GM12878 (cell line): ENCODE data around the gene ATP8B1. TPM values are rescaled to one million over a fixed set of nuclear protein-coding genes. Genes with fewer than 3 reads are reported as not detected.

Experiments
- CUX1 ChIP-seq: IDR thresholded peaks from 2 replicates; pipeline ENCODE4 v1.6.1; 2012; ENCODE audit warnings: improper control_type of control experiment, low read depth, low read length; ENCODE audit not compliant: insufficient replicate concordance
- E4F1 ChIP-seq: fragments of 450-650 bp; IDR thresholded peaks from 2 replicates; pipeline ENCODE4 v1.6.1; 2018; ENCODE audit warnings: borderline replicate concordance, mild to moderate bottlenecking; ENCODE audit not compliant: partially characterized antibody
- EED ChIP-seq: sonication (generic); IDR thresholded peaks from 2 replicates; pipeline ENCODE4 v1.6.1; 2016; ENCODE audit warnings: antibody characterized with exemption, low read depth
- EP300 ChIP-seq, 2 experiments: fragments of 150-350 bp in 1 of 2; IDR thresholded peaks; 2 replicates each; pipeline ENCODE4 v1.6.1; 2011 to 2012; ENCODE audit warnings: low read depth in 2 of 2, low read length in 2 of 2, borderline replicate concordance in 1 of 2, improper control_type of control experiment in 1 of 2, inconsistent platforms in 1 of 2; ENCODE audit not compliant: control insufficient read depth in 1 of 2
- KLF5 ChIP-seq: fragments of 450-650 bp; IDR thresholded peaks from 2 replicates; pipeline ENCODE4 v1.6.1; 2014; ENCODE audit warnings: mild to moderate bottlenecking; ENCODE audit not compliant: partially characterized antibody
- PAX5 ChIP-seq: IDR thresholded peaks from 2 replicates; pipeline ENCODE4 v1.6.1; 2011; ENCODE audit warnings: low read depth, low read length, borderline replicate concordance
- STAT1 ChIP-seq: fragments of 450-650 bp; conservative IDR thresholded peaks from 2 replicates; pipeline ENCODE4 v1.6.1; 2014; ENCODE audit warnings: antibody characterized with exemption, mild to moderate bottlenecking
- SUZ12 ChIP-seq: fragments of 200-600 bp; sonication (generic); IDR thresholded peaks from one replicate; pipeline ENCODE4 v1.6.1; 2018; ENCODE audit warnings: antibody characterized with exemption, mild to moderate bottlenecking; ENCODE audit not compliant: unreplicated experiment
- TBL1XR1 ChIP-seq: IDR thresholded peaks from 2 replicates; pipeline ENCODE4 v1.6.1; 2012; ENCODE audit warnings: low read depth, low read length, improper control_type of control experiment
- YY1 ChIP-seq: IDR thresholded peaks from 2 replicates; pipeline ENCODE4 v1.6.1; 2011; ENCODE audit warnings: low read depth, mild to moderate bottlenecking, low read length
- polyA plus RNA-seq, 11 experiments: library from polyadenylated mRNA; depleted of rRNA in 4 of 11; unstranded in 6 of 11; stranded (reverse) in 5 of 11; fragments of >200 nt; fragmentation: Nextera tagmentation in 4 of 11; fragmentation: Illumina TruSeq in 1 of 11; extraction: Ambion mirVana in 4 of 11; extraction: Trizol in 1 of 11; gene quantifications; 1 replicate in 1 of 11; 2 replicates in 10 of 11; pipeline versions ENCODE4 v1.2.1 to v1.2.3, GENCODE V29; 2011 to 2016; ENCODE audit warnings: inconsistent platforms in 2 of 11, missing spikeins in 2 of 11, low read depth in 1 of 11
- total RNA-seq, 4 experiments: library from RNA; depleted of rRNA in 3 of 4; stranded (reverse); fragments of >200 nt in 3 of 4; fragmentation: Illumina TruSeq in 1 of 4; extraction: Trizol in 1 of 4; gene quantifications; 2 replicates each; pipeline versions ENCODE4 v1.2.1 to v1.2.3, GENCODE V29; 2013 to 2021

Gene ATP8B1
- total and polyA plus RNA-seq, 10 of the 15 experiments (the other 5 are each of a cell fraction or from before 2014, with no cell fraction given): 0.03 to 0.37 (median 0.11) TPM

- TF ChIP-seq CUX1 (no peak), YY1 (no peak), EED (no peak), E4F1 (no peak), EP300 (IDR thresholded peaks at IDR 0.05; ENCODE audit: borderline replicate concordance in 1 of 2, control insufficient read depth in 1 of 2, low read depth in 2 of 2, low read length in 2 of 2) (no peak), STAT1 (no peak), KLF5 (no peak), SUZ12 (no peak), PAX5 (no peak), TBL1XR1 (no peak)
Observed at GRCh38 chr18:57705011-57705410, 98.1 kb downstream of the ATP8B1 start (continued).
